ENCODE data around the gene NDOR1. TPM values are rescaled to one million over a fixed set of nuclear protein-coding genes. Genes with fewer than 3 reads are reported as not detected.

The NDOR1 gene
- total and polyA plus RNA-seq, 2 experiments from 2014 or later = 7.8 to 12.3 TPM

GRCh38 chr9:137175345-137175961 is 30.0 kb upstream of the NDOR1 start:
- no peaks in the 10 kb centered on the region for H3K9me2 ChIP-seq (replicated peaks; ENCODE audit: insufficient read depth)
- H3K9me3 ChIP-seq (ENCODE audit: low read depth) = no peaks in the 10 kb centered on the region
- no peak overlapping the region for H3K4me2 ChIP-seq
- H3K4me3 ChIP-seq = no peak overlapping the region
- DNase-seq (ENCODE audit: low spot score) = no peak
- peaks cover 13% of the 10 kb centered on the region for H3K27me3 ChIP-seq
- H3K27ac ChIP-seq = no peak overlapping the region
- H3K4me1 ChIP-seq (ENCODE audit: insufficient read depth) = no peaks in the 10 kb centered on the region
- no peak overlapping the region for H2AFZ ChIP-seq
- H3K36me3 ChIP-seq (replicated peaks; ENCODE audit: insufficient read depth, low read depth) = no peaks in the 10 kb centered on the region
- TF ChIP-seq EZH2 (IDR thresholded peaks at IDR 0.05; ENCODE audit: borderline replicate concordance) (no peak), EZH2phosphoT487 (IDR thresholded peaks at IDR 0.05; ENCODE audit: low read depth, severe bottlenecking, unreplicated experiment) (no peak), CTCF (IDR thresholded peaks at IDR 0.05; ENCODE audit: poor library complexity) (no peak)
- no peaks in the 10 kb centered on the region for H3K79me2 ChIP-seq
- H4K20me1 ChIP-seq (ENCODE audit: insufficient read depth, poor library complexity, severe bottlenecking) = no peaks in the 10 kb centered on the region
- WGBS (ENCODE audit: low lambda C conversion rate, missing lambda C conversion rate) = 61% methylated on average over 32 of the region's 33 CpGs

- WGBS (ENCODE audit: low lambda C conversion rate, missing lambda C conversion rate) = 61% methylated on average over 17 of the region's 17 CpGs
- no peaks in the 10 kb centered on the region for H3K9me3 ChIP-seq (ENCODE audit: low read depth)
- TF ChIP-seq EZH2 (IDR thresholded peaks at IDR 0.05; ENCODE audit: borderline replicate concordance) = no peak
- TF ChIP-seq EZH2phosphoT487 (IDR thresholded peaks at IDR 0.05; ENCODE audit: low read depth, severe bottlenecking, unreplicated experiment) = no peak
- TF ChIP-seq CTCF (IDR thresholded peaks at IDR 0.05; ENCODE audit: poor library complexity) = peak; percentile 49
These were observed 29.0 kb upstream of the NDOR1 start for GRCh38 chr9:137176302-137177182.

GRCh38 chr9:137178201-137178938 is 27.1 kb upstream of the NDOR1 start:
- TF ChIP-seq EZH2phosphoT487 (IDR thresholded peaks at IDR 0.05; ENCODE audit: low read depth, severe bottlenecking, unreplicated experiment) (no peak), EZH2 (IDR thresholded peaks at IDR 0.05; ENCODE audit: borderline replicate concordance) (no peak), CTCF (IDR thresholded peaks at IDR 0.05; ENCODE audit: poor library complexity) (no peak)
- no peak overlapping the region for H3K27ac ChIP-seq
- H3K4me2 ChIP-seq = no peak overlapping the region
- H3K36me3 ChIP-seq (replicated peaks; ENCODE audit: insufficient read depth, low read depth) = no peaks in the 10 kb centered on the region
- H3K4me3 ChIP-seq = no peak overlapping the region
- H3K27me3 ChIP-seq = no peaks in the 10 kb centered on the region
- no peak overlapping the region for H2AFZ ChIP-seq
- no peaks in the 10 kb centered on the region for H3K9me3 ChIP-seq (ENCODE audit: low read depth)
- no peaks in the 10 kb centered on the region for H3K79me2 ChIP-seq
- 98% methylated on average over 23 of the region's 23 CpGs for WGBS (ENCODE audit: low lambda C conversion rate, missing lambda C conversion rate)
- DNase-seq (ENCODE audit: low spot score) = no peak
- no peaks in the 10 kb centered on the region for H3K4me1 ChIP-seq (ENCODE audit: insufficient read depth)
- no peaks in the 10 kb centered on the region for H4K20me1 ChIP-seq (ENCODE audit: insufficient read depth, poor library complexity, severe bottlenecking)
- no peaks in the 10 kb centered on the region for H3K9me2 ChIP-seq (replicated peaks; ENCODE audit: insufficient read depth)

More at GRCh38 chr9:137176302-137177182, 29.0 kb upstream of the NDOR1 start:
- no peaks in the 10 kb centered on the region for H3K9me2 ChIP-seq (replicated peaks; ENCODE audit: insufficient read depth)
- no peaks in the 10 kb centered on the region for H3K4me1 ChIP-seq (ENCODE audit: insufficient read depth)
- peak; percentile 74 for DNase-seq (ENCODE audit: low spot score)
- H3K27me3 ChIP-seq = peaks cover 2% of the 10 kb centered on the region
- no peaks in the 10 kb centered on the region for H3K79me2 ChIP-seq
- H3K4me3 ChIP-seq = no peak overlapping the region
- no peaks in the 10 kb centered on the region for H3K36me3 ChIP-seq (replicated peaks; ENCODE audit: insufficient read depth, low read depth)
- no peak overlapping the region for H2AFZ ChIP-seq
- no peaks in the 10 kb centered on the region for H4K20me1 ChIP-seq (ENCODE audit: insufficient read depth, poor library complexity, severe bottlenecking)
- H3K27ac ChIP-seq = no peak overlapping the region
- H3K4me2 ChIP-seq = no peak overlapping the region

All from hepatocyte (in vitro differentiated cells).